IMR-90 (cell line): ENCODE measurements around the gene AANAT. TPM values are rescaled to one million over a fixed set of nuclear protein-coding genes. Genes with fewer than 3 reads are reported as not detected.
A peak's percentile ranks its signal among the peaks of the same experiment; 100 is the strongest.

Experiments
- ATAC-seq: fragments of 200-7000 bp; cut with Tn5 transposase; 2 replicates; pipeline ENCODE4 v1.9.1; 2020; ENCODE audit warnings: low read depth, mild to moderate bottlenecking, moderate library complexity
- BruUV-seq: library from RNA; stranded (reverse); fragments of 400-500 nt; replicated peaks from 2 replicates; lab custom pipeline; 2021; lab: Mats Ljungman, UMichigan
- CTCF ChIA-PET: fragments of 300-600 bp; formaldehyde crosslinking; extraction: SDS; loops from one replicate; lab custom pipeline; 2021; ENCODE audit warnings: antibody characterized with exemption; lab: Yijun Ruan, JAX
- POLR2A ChIA-PET: fragments of 300-600 bp; sonication (Branson Sonifier 250); formaldehyde crosslinking; loops from one replicate; lab custom pipeline; 2022; ENCODE audit warnings: antibody characterized with exemption; ENCODE audit not compliant: unreplicated experiment; lab: Charles Lee
- DNase-seq: peaks from one replicate; pipeline ENCODE4 v3.0.0; 2013
- H2AFZ ChIP-seq: replicated peaks from 2 replicates; pipeline ENCODE3; 2013; ENCODE audit warnings: low read length, mild to moderate bottlenecking; ENCODE audit not compliant: poor library complexity
- H2AK5ac ChIP-seq: 2 replicates; pipeline ENCODE4 v1.6.1; 2013; ENCODE audit warnings: low read depth, low read length, inconsistent platforms
- H2AK9ac ChIP-seq: replicated peaks from 2 replicates; pipeline ENCODE3; 2013; ENCODE audit warnings: mild to moderate bottlenecking, low read depth, low read length, moderate library complexity; ENCODE audit not compliant: poor library complexity
- H2BK120ac ChIP-seq: 2 replicates; pipeline ENCODE4 v1.6.1; 2013; ENCODE audit warnings: low read depth, low read length, inconsistent platforms
- H2BK15ac ChIP-seq: 3 replicates; pipeline ENCODE4 v1.6.1; 2013; ENCODE audit warnings: low read depth, low read length, inconsistent platforms
- H2BK20ac ChIP-seq: 2 replicates; pipeline ENCODE4 v1.6.1; 2013; ENCODE audit warnings: low read depth, mild to moderate bottlenecking, inconsistent platforms, low read length, moderate library complexity
- H2BK5ac ChIP-seq: 2 replicates; pipeline ENCODE4 v1.6.1; 2013; ENCODE audit warnings: mild to moderate bottlenecking, low read depth, low read length, inconsistent platforms; ENCODE audit not compliant: poor library complexity, severe bottlenecking
- H3K14ac ChIP-seq: replicated peaks from 2 replicates; pipeline ENCODE4 v1.6.1; 2013; ENCODE audit warnings: low read depth, low read length, inconsistent platforms
- H3K18ac ChIP-seq: 2 replicates; pipeline ENCODE4 v1.6.1; 2013; ENCODE audit warnings: low read depth, low read length, control low read depth
- H3K23ac ChIP-seq: 2 replicates; pipeline ENCODE4 v1.6.1; 2013; ENCODE audit warnings: low read depth, low read length, inconsistent platforms
- H3K27ac ChIP-seq: 2 replicates; pipeline ENCODE4 v1.5.1; 2013; ENCODE audit warnings: mild to moderate bottlenecking, control low read depth, low read length; ENCODE audit not compliant: insufficient read depth
- H3K27me3 ChIP-seq: 2 replicates; pipeline ENCODE4 v1.6.1; 2013; ENCODE audit warnings: low read length; ENCODE audit not compliant: control insufficient read depth, insufficient read depth
- H3K36me3 ChIP-seq: 2 replicates; pipeline ENCODE4 v1.6.1; 2013; ENCODE audit warnings: low read length, mixed read lengths; ENCODE audit not compliant: control insufficient read depth, insufficient read depth
- H3K4ac ChIP-seq: 2 replicates; pipeline ENCODE4 v1.6.1; 2013; ENCODE audit warnings: low read depth, low read length, inconsistent platforms
- H3K4me1 ChIP-seq: 2 replicates; pipeline ENCODE4 v1.6.1; 2013; ENCODE audit warnings: low read length, mixed read lengths; ENCODE audit not compliant: control insufficient read depth, insufficient read depth
- H3K4me2 ChIP-seq: 2 replicates; pipeline ENCODE4 v1.6.1; 2013; ENCODE audit warnings: low read depth, mild to moderate bottlenecking, control low read depth, low read length, moderate library complexity
- H3K4me3 ChIP-seq: 2 replicates; pipeline ENCODE4 v1.5.1; 2013; ENCODE audit warnings: low read depth, mild to moderate bottlenecking, control low read depth, low read length, moderate library complexity; ENCODE audit not compliant: insufficient read depth
- H3K56ac ChIP-seq: 2 replicates; pipeline ENCODE4 v1.6.1; 2013; ENCODE audit warnings: low read length, inconsistent platforms; ENCODE audit not compliant: insufficient read depth; ENCODE audit errors: extremely low read depth
- H3K79me1 ChIP-seq, 2 experiments: 2 replicates each; pipeline ENCODE4 v1.6.1; 2013; ENCODE audit warnings: low read length in 2 of 2, inconsistent platforms in 1 of 2, low read depth in 1 of 2
- H3K9ac ChIP-seq: 2 replicates; pipeline ENCODE4 v1.6.1; 2013; ENCODE audit warnings: low read depth, low read length, control low read depth
- H3K9me1 ChIP-seq: 2 replicates; pipeline ENCODE4 v1.6.1; 2013; ENCODE audit warnings: low read length, inconsistent platforms; ENCODE audit not compliant: insufficient read depth
- H3K9me3 ChIP-seq: 2 replicates; pipeline ENCODE4 v1.6.1; 2013; ENCODE audit warnings: low read length; ENCODE audit not compliant: control insufficient read depth, insufficient read depth
- H4K20me1 ChIP-seq: 2 replicates; pipeline ENCODE4 v1.6.1; 2013; ENCODE audit warnings: low read length, inconsistent platforms; ENCODE audit not compliant: insufficient read depth
- H4K5ac ChIP-seq: 2 replicates; pipeline ENCODE4 v1.6.1; 2013; ENCODE audit warnings: mild to moderate bottlenecking, low read depth, low read length, control low read depth
- H4K8ac ChIP-seq, 2 experiments: 2 replicates each; pipeline ENCODE4 v1.6.1; 2013; ENCODE audit warnings: low read depth in 2 of 2, low read length in 2 of 2, control low read depth in 1 of 2, inconsistent platforms in 1 of 2
- H4K91ac ChIP-seq: 2 replicates; pipeline ENCODE4 v1.6.1; 2013; ENCODE audit warnings: low read depth, low read length, inconsistent platforms; ENCODE audit not compliant: insufficient read depth
- BHLHE40 ChIP-seq: fragments of 150-350 bp; IDR thresholded peaks from 2 replicates; pipeline ENCODE4 v1.6.1; 2016; ENCODE audit warnings: mild to moderate bottlenecking, low read depth, low read length
- CEBPB ChIP-seq: IDR thresholded peaks from 2 replicates; pipeline ENCODE4 v1.6.1; 2012; ENCODE audit warnings: low read depth, low read length, improper control_type of control experiment
- CHD1 ChIP-seq: IDR thresholded peaks from 2 replicates; pipeline ENCODE4 v1.6.1; 2012; ENCODE audit warnings: low read depth, low read length, improper control_type of control experiment
- CTCF ChIP-seq: conservative IDR thresholded peaks from 2 replicates; pipeline ENCODE4 v1.5.1; 2012; ENCODE audit warnings: mild to moderate bottlenecking, low read depth, low read length, improper control_type of control experiment
- ELK1 ChIP-seq: fragments of 150-350 bp; IDR thresholded peaks from 2 replicates; pipeline ENCODE4 v1.6.1; 2016; ENCODE audit warnings: low read depth, mild to moderate bottlenecking, low read length, moderate library complexity, borderline replicate concordance
- FOS ChIP-seq: fragments of 150-350 bp; IDR thresholded peaks from 2 replicates; pipeline ENCODE4 v1.6.1; 2016; ENCODE audit warnings: low read depth, low read length
- MAFK ChIP-seq: IDR thresholded peaks from 2 replicates; pipeline ENCODE4 v1.6.1; 2012; ENCODE audit warnings: low read depth, low read length, improper control_type of control experiment
- NFE2L2 ChIP-seq: fragments of 150-350 bp; IDR thresholded peaks from 2 replicates; pipeline ENCODE4 v1.6.1; 2016; ENCODE audit warnings: low read depth, mild to moderate bottlenecking, low read length
- POLR2A ChIP-seq: IDR thresholded peaks from 2 replicates; pipeline ENCODE4 v1.6.1; 2012; ENCODE audit warnings: mild to moderate bottlenecking, low read depth, low read length
- RAD21 ChIP-seq: IDR thresholded peaks from 2 replicates; pipeline ENCODE4 v1.6.1; 2012; ENCODE audit warnings: low read length, improper control_type of control experiment
- RFX5 ChIP-seq: IDR thresholded peaks from 2 replicates; pipeline ENCODE4 v1.8.0; 2012; ENCODE audit warnings: low read depth, mild to moderate bottlenecking, low read length, moderate library complexity
- SMC3 ChIP-seq: fragments of 150-350 bp; IDR thresholded peaks from 2 replicates; pipeline ENCODE4 v1.6.1; 2016; ENCODE audit warnings: low read depth, mild to moderate bottlenecking, antibody characterized with exemption, low read length, moderate library complexity
- USF2 ChIP-seq: fragments of 150-350 bp; IDR thresholded peaks from 2 replicates; pipeline ENCODE4 v1.6.1; 2017; ENCODE audit warnings: mild to moderate bottlenecking, antibody characterized with exemption, low read length, low read depth
- whole genome bisulfite sequencing, 2 experiments: methylation state at CpG; one replicate each; pipeline versions ENCODE4 v1.1.5 to v1.1.7; 2013; ENCODE audit warnings: missing lambda C conversion rate in 2 of 2; ENCODE audit not compliant: insufficient read length in 1 of 2; ENCODE audit errors: extremely low coverage in 2 of 2; 5-methylcytosine and 5-hydroxymethylcytosine counted together
- dilution Hi-C: fragments of 300-500 bp; cut with HindIII; formaldehyde crosslinking; loops from one replicate; pipeline ENCODE4 v1.14.3; 2018; ENCODE audit warnings: low sequenced_read_pairs; ENCODE audit not compliant: unreplicated experiment
- in situ Hi-C: fragments of 300-500 bp; cut with MboI; formaldehyde crosslinking; loops from 3 replicates; pipeline ENCODE4 v1.14.3; 2019; ENCODE audit warnings: low sequenced_read_pairs, inconsistent platforms, mixed read lengths
- intact Hi-C: fragments of 100-400 bp; cut with micrococcal nuclease; formaldehyde crosslinking; loops from 2 replicates; pipeline ENCODE4 v1.10.0; 2022
- polyA plus RNA-seq, 3 experiments: library from polyadenylated mRNA; depleted of rRNA; stranded (reverse); fragments of >200 nt; gene quantifications; 2 replicates each; pipeline ENCODE4 v1.2.3, GENCODE V29; 2012; ENCODE audit warnings: low replicate concordance in 1 of 3
- total RNA-seq: library from RNA; depleted of rRNA; stranded (reverse); fragments of >200 nt; gene quantifications from 2 replicates; pipeline ENCODE4 v1.2.3, GENCODE V29; 2012

The AANAT gene
- total and polyA plus RNA-seq, 2 of the 4 experiments (the other 2 are of a cell fraction), result 0.21 TPM; not detected in 1

GRCh38 chr17:76442341-76443338 lies 24.8 kb upstream of the AANAT start:
- no peaks in the 10 kb centered on the region for H3K27me3 ChIP-seq
- WGBS, 2 experiments, result 94% methylated on average over 5 of the region's 8 CpGs; no CpG with 5 or more reads in 1 of the 2 experiments
- H4K5ac ChIP-seq, result peak overlapping the region; percentile 5
- H3K9me1 ChIP-seq, result peaks cover 57% of the 10 kb centered on the region
- peak overlapping the region; percentile 90 for H3K23ac ChIP-seq
- H3K27ac ChIP-seq, result peak overlapping the region; percentile 57
- peaks cover 44 to 97% of the 10 kb centered on the region in 2 experiments for H3K79me1 ChIP-seq
- H3K4me1 ChIP-seq, result peaks cover 50% of the 10 kb centered on the region
- intact Hi-C loops (no loop called here), dilution Hi-C loops (no loop called here), in situ Hi-C loops (no loop called here)
- no peak overlapping the region for H3K9ac ChIP-seq
- H3K4me3 ChIP-seq, result no peak overlapping the region
- H4K91ac ChIP-seq, result peak overlapping the region; percentile 82
- TF ChIP-seq RAD21 (no peak), FOS (peak; percentile 57; the same call in 1 of the 2 replicates), RFX5 (peak; percentile 53; the same call in 1 of the 2 replicates), CHD1 (no peak), CTCF (no peak), USF2 (no peak), POLR2A (no peak), MAFK (peak; percentile 64), SMC3 (no peak), CEBPB (peak; percentile 16; the same call in 1 of the 2 replicates), ELK1 (no peak), NFE2L2 (peak; percentile 69), BHLHE40 (no peak)
- peak overlapping the region; percentile 82 for H3K4ac ChIP-seq
- H2AK9ac ChIP-seq, result peak overlapping the region; percentile 7
- peak overlapping the region; percentile 81; the same call in 1 of the 2 replicates for H2BK20ac ChIP-seq
- peak overlapping the region; percentile 8; the same call in 1 of the 2 replicates for H3K4me2 ChIP-seq
- H4K8ac ChIP-seq, result peak overlapping the region in 1 of 2 experiments; percentile 11; a peak in 1 of 4 replicates
- no TSS peak for BruUV-seq
- peak overlapping the region; percentile 76 for H2BK120ac ChIP-seq
- H2BK15ac ChIP-seq, result peak overlapping the region; percentile 62; the same call in 2 of the 3 replicates
- DNase-seq (peak; percentile 66), ATAC-seq (peak; percentile 34; the same call in 1 of the 2 replicates)
- peak overlapping the region; percentile 17 for H3K18ac ChIP-seq
- H3K56ac ChIP-seq, result no peak overlapping the region
- H3K36me3 ChIP-seq, result no peaks in the 10 kb centered on the region
- no peak overlapping the region for H2AFZ ChIP-seq
- peaks cover 87% of the 10 kb centered on the region for H4K20me1 ChIP-seq
- peak overlapping the region; percentile 79 for H2BK5ac ChIP-seq
- CTCF ChIA-PET, result no interaction called here
- peak overlapping the region; percentile 90 for H3K14ac ChIP-seq
- peak overlapping the region; percentile 93 for H2AK5ac ChIP-seq
- POLR2A ChIA-PET, result no interaction called here
- H3K9me3 ChIP-seq, result no peaks in the 10 kb centered on the region
